HL-60 (cell line): ENCODE measurements around the gene KDR.

Source experiments
- DNase-seq, 2 experiments: peaks; one replicate each; pipeline ENCODE4 v3.0.0-alpha.2; 2010 to 2020; ENCODE audit warnings: low read depth in 1 of 2, low spot score in 1 of 2
- H3K27ac ChIP-seq: fragments of 250-450 bp; sonication (Bioruptor Pico); replicated peaks from 2 replicates; pipeline ENCODE4 v1.5.1; 2020; ENCODE audit warnings: mild to moderate bottlenecking, moderate library complexity
- H3K27me3 ChIP-seq: fragments of 250-450 bp; sonication (Bioruptor Pico); 2 replicates; pipeline ENCODE4 v1.5.1; 2021; ENCODE audit warnings: mild to moderate bottlenecking, moderate library complexity; ENCODE audit not compliant: insufficient read depth, poor library complexity, severe bottlenecking
- H3K4me3 ChIP-seq: replicated peaks from 2 replicates; pipeline ENCODE4 v1.5.1; 2011; ENCODE audit warnings: mild to moderate bottlenecking, control low read depth, low read length; ENCODE audit not compliant: insufficient read depth
- GABPA ChIP-seq: IDR thresholded peaks from 2 replicates; pipeline ENCODE4 v1.6.1; 2012; ENCODE audit warnings: low read depth
- POLR2AphosphoS5 ChIP-seq: IDR thresholded peaks from 2 replicates; pipeline ENCODE4 v1.6.1; 2012; ENCODE audit warnings: low read depth
- REST ChIP-seq: IDR thresholded peaks from 2 replicates; pipeline ENCODE4 v1.6.1; 2012; ENCODE audit warnings: low read depth; ENCODE audit not compliant: insufficient replicate concordance
- SPI1 ChIP-seq: IDR thresholded peaks from 2 replicates; pipeline ENCODE4 v1.6.1; 2012; ENCODE audit warnings: low read depth, mild to moderate bottlenecking, borderline replicate concordance
- TF ChIP-seq, protein P1 (sequence below): IDR thresholded peaks from one replicate; pipeline ENCODE4 v1.5.1; 2011; ENCODE audit warnings: low read length, control low read depth, inconsistent platforms; ENCODE audit not compliant: insufficient read depth

The KDR gene

GRCh38 chr4:55082756-55083155 lies 42.6 kb downstream of the KDR start:
- no peak for DNase-seq
- no peaks in the 10 kb centered on the region for H3K27me3 ChIP-seq
- no peak overlapping the region for H3K4me3 ChIP-seq
- TF ChIP-seq SPI1 (no peak), REST (no peak), POLR2AphosphoS5 (no peak), GABPA (no peak)
- TF ChIP-seq, protein P1, sequence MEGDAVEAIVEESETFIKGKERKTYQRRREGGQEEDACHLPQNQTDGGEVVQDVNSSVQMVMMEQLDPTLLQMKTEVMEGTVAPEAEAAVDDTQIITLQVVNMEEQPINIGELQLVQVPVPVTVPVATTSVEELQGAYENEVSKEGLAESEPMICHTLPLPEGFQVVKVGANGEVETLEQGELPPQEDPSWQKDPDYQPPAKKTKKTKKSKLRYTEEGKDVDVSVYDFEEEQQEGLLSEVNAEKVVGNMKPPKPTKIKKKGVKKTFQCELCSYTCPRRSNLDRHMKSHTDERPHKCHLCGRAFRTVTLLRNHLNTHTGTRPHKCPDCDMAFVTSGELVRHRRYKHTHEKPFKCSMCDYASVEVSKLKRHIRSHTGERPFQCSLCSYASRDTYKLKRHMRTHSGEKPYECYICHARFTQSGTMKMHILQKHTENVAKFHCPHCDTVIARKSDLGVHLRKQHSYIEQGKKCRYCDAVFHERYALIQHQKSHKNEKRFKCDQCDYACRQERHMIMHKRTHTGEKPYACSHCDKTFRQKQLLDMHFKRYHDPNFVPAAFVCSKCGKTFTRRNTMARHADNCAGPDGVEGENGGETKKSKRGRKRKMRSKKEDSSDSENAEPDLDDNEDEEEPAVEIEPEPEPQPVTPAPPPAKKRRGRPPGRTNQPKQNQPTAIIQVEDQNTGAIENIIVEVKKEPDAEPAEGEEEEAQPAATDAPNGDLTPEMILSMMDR: no peak
- no peak overlapping the region for H3K27ac ChIP-seq

DNA sequence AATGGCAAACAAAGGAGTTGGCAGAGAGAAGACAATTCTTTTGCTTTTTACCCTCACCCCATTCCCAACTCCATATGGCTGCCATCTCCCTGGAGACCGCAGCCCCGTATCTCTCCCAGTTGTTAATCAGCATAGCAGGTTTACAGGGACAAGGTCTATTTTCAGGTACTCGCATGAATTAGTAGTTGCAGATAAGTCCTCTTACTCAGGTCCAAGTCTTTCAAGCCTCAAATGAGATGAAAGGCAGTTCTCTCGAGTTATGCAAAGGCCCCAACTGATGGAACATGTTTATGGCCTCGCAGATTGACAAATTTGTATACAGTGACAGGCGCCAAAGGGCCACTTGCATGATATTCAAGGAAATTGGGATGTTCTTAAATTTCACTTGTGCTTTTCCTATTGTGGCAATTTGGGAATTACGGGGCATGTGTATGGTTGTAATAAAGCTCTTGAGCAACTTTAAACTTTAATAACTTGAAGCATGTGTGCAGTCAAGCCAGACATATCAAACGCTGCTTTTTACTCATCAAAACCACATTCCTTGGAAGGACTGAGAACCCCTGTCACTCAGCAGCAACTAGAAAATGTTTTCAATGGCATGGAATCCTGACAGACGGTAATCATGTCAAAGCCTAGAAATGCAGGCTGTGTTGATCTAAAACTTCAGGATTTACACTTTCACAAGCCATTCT lies 45.1 kb downstream of the KDR start:
- Histone ChIP-seq H3K27me3 (peaks cover 2% of the 10 kb centered on the region), H3K4me3 (no peak overlapping the region)
- DNase-seq: no peak

More for the DNA sequence above, 45.1 kb downstream of the KDR start:
- no peak overlapping the region for H3K27ac ChIP-seq
- TF ChIP-seq GABPA (no peak), REST (no peak), POLR2AphosphoS5 (no peak), SPI1 (no peak)
- TF ChIP-seq, protein P1: no peak
